HepG2 (cell line): ENCODE measurements around the gene MOV10L1. TPM values are rescaled to one million over a fixed set of nuclear protein-coding genes. Genes with fewer than 3 reads are reported as not detected.

ENCODE experiments used
- ATAC-seq: fragments of 200-7000 bp; cut with Tn5 transposase; 3 replicates; pipeline ENCODE4 v1.9.1; 2020; ENCODE audit warnings: mild to moderate bottlenecking, moderate library complexity
- BruUV-seq: library from RNA; stranded (reverse); fragments of 400-500 nt; replicated peaks from 2 replicates; lab custom pipeline; 2021; lab: Mats Ljungman, UMichigan
- CTCF ChIA-PET: fragments of 300-600 bp; formaldehyde crosslinking; extraction: SDS; loops from one replicate; lab custom pipeline; 2021; ENCODE audit warnings: low total read pairs, inconsistent platforms, low intra/inter-chr PET ratio; lab: Yijun Ruan, JAX
- POLR2A ChIA-PET: fragments of 350-600 bp; sonication (Branson Sonifier 250); formaldehyde crosslinking; loops from one replicate; lab custom pipeline; 2020; ENCODE audit warnings: antibody characterized with exemption, inconsistent platforms; lab: Yijun Ruan, JAX
- DNase-seq: peaks from one replicate; pipeline ENCODE4 v3.0.0-alpha.2; 2015; ENCODE audit warnings: low spot score
- FAIRE-seq: peaks from 3 replicates; lab custom pipeline; 2011; peaks lifted over from hg19 to GRCh38; lab: Jason Lieb, UNC
- H2AFZ ChIP-seq: one replicate; pipeline ENCODE4 v1.6.1; 2011; ENCODE audit warnings: low read length, inconsistent platforms
- H3K27ac ChIP-seq: fragments of 300-600 bp; 3 replicates; pipeline ENCODE4 v1.8.0; 2011; ENCODE audit warnings: mixed run types, mild to moderate bottlenecking, mixed read lengths, low read length, inconsistent platforms; ENCODE audit not compliant: insufficient read depth; ENCODE audit errors: extremely low read length
- H3K27me3 ChIP-seq, 2 experiments: fragments of 200-600 bp in 1 of 2; 2 replicates in 1 of 2; 3 replicates in 1 of 2; pipeline versions ENCODE4 v1.6.0 to v1.8.0; 2011; ENCODE audit warnings: low read length in 2 of 2, mild to moderate bottlenecking in 2 of 2, moderate library complexity in 2 of 2, inconsistent platforms in 1 of 2; ENCODE audit not compliant: insufficient read depth in 2 of 2, control insufficient read depth in 1 of 2
- H3K36me3 ChIP-seq, 2 experiments: fragments of 200-600 bp in 1 of 2; replicated peaks in 1 of 2; 2 replicates in 1 of 2; 3 replicates in 1 of 2; pipeline versions ENCODE4 v1.5.1 to v1.8.0; 2011; ENCODE audit warnings: low read length in 2 of 2, inconsistent platforms in 1 of 2; ENCODE audit not compliant: insufficient read depth in 2 of 2, control insufficient read depth in 1 of 2
- H3K4me1 ChIP-seq: 2 replicates; pipeline ENCODE4 v1.5.1; 2012; ENCODE audit warnings: low read length, inconsistent platforms; ENCODE audit not compliant: insufficient read depth
- H3K4me2 ChIP-seq: 2 replicates; pipeline ENCODE4 v1.6.0; 2011; ENCODE audit warnings: low read depth, low read length, inconsistent platforms
- H3K4me3 ChIP-seq, 3 experiments: fragments of 200-600 bp in 1 of 3; sonication (generic), shearing (Covaris generic) in 1 of 3; replicated peaks in 1 of 3; 2 replicates each; pipeline ENCODE4 v1.5.1; 2011 to 2016; ENCODE audit warnings: low read length in 3 of 3, inconsistent platforms in 2 of 3, low read depth in 2 of 3, mild to moderate bottlenecking in 2 of 3, control low read depth in 1 of 3, mixed read lengths in 1 of 3; ENCODE audit not compliant: insufficient read depth in 1 of 3
- H3K79me2 ChIP-seq: one replicate; pipeline ENCODE4 v1.6.1; 2011; ENCODE audit warnings: low read length, inconsistent platforms; ENCODE audit not compliant: insufficient read depth
- H3K9ac ChIP-seq: 2 replicates; pipeline ENCODE4 v1.6.0; 2011; ENCODE audit warnings: mild to moderate bottlenecking, low read depth, low read length, inconsistent platforms; ENCODE audit not compliant: insufficient read depth
- H3K9me3 ChIP-seq: 2 replicates; pipeline ENCODE4 v1.5.1; 2012; ENCODE audit warnings: mild to moderate bottlenecking, low read length
- H4K20me1 ChIP-seq: 2 replicates; pipeline ENCODE4 v1.6.0; 2011; ENCODE audit warnings: inconsistent platforms, mild to moderate bottlenecking, low read length, moderate library complexity; ENCODE audit not compliant: insufficient read depth
- ARNT2 ChIP-seq: sonication (generic); formaldehyde crosslinking; IDR thresholded peaks from 2 replicates; pipeline ENCODE4 v1.8.0; 2022; ENCODE audit warnings: mild to moderate bottlenecking, low read depth, missing genetic modification reagents, moderate library complexity
- HDAC2 ChIP-seq: sonication (generic); formaldehyde crosslinking; IDR thresholded peaks from 2 replicates; pipeline ENCODE4 v1.4.0; 2020; ENCODE audit warnings: missing genetic modification reagents
- ISX ChIP-seq: sonication (generic); formaldehyde crosslinking; conservative IDR thresholded peaks from 2 replicates; pipeline ENCODE4 v1.5.0; 2020; ENCODE audit warnings: missing genetic modification reagents
- POLR2A ChIP-seq, 2 experiments: IDR thresholded peaks; 2 replicates each; pipeline ENCODE4 v1.6.1; 2011; ENCODE audit warnings: low read depth in 2 of 2, low read length in 2 of 2, mild to moderate bottlenecking in 1 of 2, moderate library complexity in 1 of 2; ENCODE audit not compliant: insufficient read depth in 1 of 2
- PRDM15 ChIP-seq: sonication (generic); formaldehyde crosslinking; IDR thresholded peaks from 2 replicates; pipeline ENCODE4 v1.4.0; 2020; ENCODE audit warnings: missing genetic modification reagents
- RELA ChIP-seq: sonication (generic); formaldehyde crosslinking; IDR thresholded peaks from 2 replicates; pipeline ENCODE4 v1.4.0; 2020; ENCODE audit warnings: missing genetic modification reagents
- ZBTB8A ChIP-seq: sonication (generic); formaldehyde crosslinking; IDR thresholded peaks from 2 replicates; pipeline ENCODE4 v1.4.0; 2020; ENCODE audit warnings: mild to moderate bottlenecking, low read depth, missing genetic modification reagents, borderline replicate concordance
- ZNF263 ChIP-seq: sonication (generic); formaldehyde crosslinking; IDR thresholded peaks from 2 replicates; pipeline ENCODE4 v1.4.0; 2020; ENCODE audit warnings: missing genetic modification reagents
- ZNF512B ChIP-seq: sonication (generic); formaldehyde crosslinking; IDR thresholded peaks from 2 replicates; pipeline ENCODE4 v1.5.1; 2020; ENCODE audit warnings: missing genetic modification reagents, mild to moderate bottlenecking, borderline replicate concordance
- ZNF746 ChIP-seq: sonication (generic); formaldehyde crosslinking; IDR thresholded peaks from 2 replicates; pipeline ENCODE4 v1.8.0; 2022; ENCODE audit warnings: mild to moderate bottlenecking, missing genetic modification reagents
- WGBS: methylation state at CpG from one replicate; pipeline ENCODE4 v1.1.6; 2017; ENCODE audit warnings: low lambda C conversion rate; 5-methylcytosine and 5-hydroxymethylcytosine counted together
- in situ Hi-C: cut with HindIII; loops from 2 replicates; pipeline ENCODE4 v1.10.0; 2017; ENCODE audit warnings: low pct_unique_long_range_greater_than_20kb; ENCODE audit not compliant: extremely low pct_ligation_motif_present
- intact Hi-C: fragments of 100-400 bp; cut with micrococcal nuclease; formaldehyde crosslinking; loops from one replicate; pipeline ENCODE4 v1.10.0; 2022; ENCODE audit not compliant: unreplicated experiment
- polyA plus RNA-seq, 8 experiments: library from polyadenylated mRNA; depleted of rRNA in 3 of 8; stranded (reverse) in 7 of 8; unstranded in 1 of 8; fragments of >200 nt; fragmentation: Illumina TruSeq in 4 of 8; extraction: Trizol in 4 of 8; gene quantifications; 2 replicates each; pipeline versions ENCODE4 v1.2.1 to v1.2.3, GENCODE V29; 2011 to 2016; ENCODE audit warnings: low read depth in 4 of 8, missing spikeins in 1 of 8, mixed read lengths in 1 of 8; ENCODE audit not compliant: insufficient read depth in 1 of 8
- total RNA-seq, 5 experiments: library from RNA; depleted of rRNA; stranded (reverse); fragments of >200 nt; fragmentation: Illumina TruSeq; extraction: Trizol; gene quantifications; 2 replicates each; pipeline ENCODE4 v1.2.3, GENCODE V29; 2016; ENCODE audit warnings: low read depth in 1 of 5
- TF ChIP-seq, protein P1 (sequence below): sonication (generic); formaldehyde crosslinking; IDR thresholded peaks from 2 replicates; pipeline ENCODE4 v1.4.0; 2020; ENCODE audit warnings: mild to moderate bottlenecking, missing genetic modification reagents, borderline replicate concordance

The MOV10L1 gene
- total and polyA plus RNA-seq, 2 of the 13 experiments (the other 11 are each of a cell fraction or from before 2014, with no cell fraction given) = 0.11 to 0.12 TPM

GRCh38 chr22:50090412-50090714 is 557 bp downstream of the MOV10L1 start (continued):
- TF ChIP-seq ARNT2 (CRISPR knock-in tag) (no peak), ZNF263 (CRISPR knock-in tag) (no peak)
- TF ChIP-seq, all 625 proteins: peak for 0

GRCh38 chr22:50091092-50091768 is 1.4 kb downstream of the MOV10L1 start:
- POLR2A ChIA-PET = no interaction called here
- CTCF ChIA-PET = no interaction called here
- H3K9ac ChIP-seq = no peak overlapping the region
- intact Hi-C loops = no loop called here
- no peak overlapping the region for H3K27ac ChIP-seq
- H3K36me3 ChIP-seq = no peaks in the 10 kb centered on the region
- no peak overlapping the region for H3K4me3 ChIP-seq
- H2AFZ ChIP-seq = no peak overlapping the region
- H3K79me2 ChIP-seq = no peaks in the 10 kb centered on the region
- no peak overlapping the region for H3K4me2 ChIP-seq
- H4K20me1 ChIP-seq = no peaks in the 10 kb centered on the region
- peaks cover 2 to 14% of the 10 kb centered on the region in 2 experiments; a peak in 4 of 5 replicates for H3K27me3 ChIP-seq
- ATAC-seq = no peak
- no peak for DNase-seq
- no TSS peak for BruUV-seq
- FAIRE-seq = no peak
- no peaks in the 10 kb centered on the region for H3K4me1 ChIP-seq
- in situ Hi-C loops = no loop called here
- WGBS = 82% methylated on average over 13 of the region's 29 CpGs
- no peaks in the 10 kb centered on the region for H3K9me3 ChIP-seq
- TF ChIP-seq ZNF746 (CRISPR knock-in tag) (no peak), RELA (CRISPR knock-in tag) (no peak), POLR2A (IDR thresholded peaks at IDR 0.05; ENCODE audit: insufficient read depth in 1 of 2, low read depth in 2 of 2, low read length in 2 of 2) (no peak), PRDM15 (CRISPR knock-in tag) (no peak), ISX (no peak), ZBTB8A (CRISPR knock-in tag) (no peak), ZNF512B (CRISPR knock-in tag) (no peak), HDAC2 (CRISPR knock-in tag) (no peak)
- TF ChIP-seq, protein P1, sequence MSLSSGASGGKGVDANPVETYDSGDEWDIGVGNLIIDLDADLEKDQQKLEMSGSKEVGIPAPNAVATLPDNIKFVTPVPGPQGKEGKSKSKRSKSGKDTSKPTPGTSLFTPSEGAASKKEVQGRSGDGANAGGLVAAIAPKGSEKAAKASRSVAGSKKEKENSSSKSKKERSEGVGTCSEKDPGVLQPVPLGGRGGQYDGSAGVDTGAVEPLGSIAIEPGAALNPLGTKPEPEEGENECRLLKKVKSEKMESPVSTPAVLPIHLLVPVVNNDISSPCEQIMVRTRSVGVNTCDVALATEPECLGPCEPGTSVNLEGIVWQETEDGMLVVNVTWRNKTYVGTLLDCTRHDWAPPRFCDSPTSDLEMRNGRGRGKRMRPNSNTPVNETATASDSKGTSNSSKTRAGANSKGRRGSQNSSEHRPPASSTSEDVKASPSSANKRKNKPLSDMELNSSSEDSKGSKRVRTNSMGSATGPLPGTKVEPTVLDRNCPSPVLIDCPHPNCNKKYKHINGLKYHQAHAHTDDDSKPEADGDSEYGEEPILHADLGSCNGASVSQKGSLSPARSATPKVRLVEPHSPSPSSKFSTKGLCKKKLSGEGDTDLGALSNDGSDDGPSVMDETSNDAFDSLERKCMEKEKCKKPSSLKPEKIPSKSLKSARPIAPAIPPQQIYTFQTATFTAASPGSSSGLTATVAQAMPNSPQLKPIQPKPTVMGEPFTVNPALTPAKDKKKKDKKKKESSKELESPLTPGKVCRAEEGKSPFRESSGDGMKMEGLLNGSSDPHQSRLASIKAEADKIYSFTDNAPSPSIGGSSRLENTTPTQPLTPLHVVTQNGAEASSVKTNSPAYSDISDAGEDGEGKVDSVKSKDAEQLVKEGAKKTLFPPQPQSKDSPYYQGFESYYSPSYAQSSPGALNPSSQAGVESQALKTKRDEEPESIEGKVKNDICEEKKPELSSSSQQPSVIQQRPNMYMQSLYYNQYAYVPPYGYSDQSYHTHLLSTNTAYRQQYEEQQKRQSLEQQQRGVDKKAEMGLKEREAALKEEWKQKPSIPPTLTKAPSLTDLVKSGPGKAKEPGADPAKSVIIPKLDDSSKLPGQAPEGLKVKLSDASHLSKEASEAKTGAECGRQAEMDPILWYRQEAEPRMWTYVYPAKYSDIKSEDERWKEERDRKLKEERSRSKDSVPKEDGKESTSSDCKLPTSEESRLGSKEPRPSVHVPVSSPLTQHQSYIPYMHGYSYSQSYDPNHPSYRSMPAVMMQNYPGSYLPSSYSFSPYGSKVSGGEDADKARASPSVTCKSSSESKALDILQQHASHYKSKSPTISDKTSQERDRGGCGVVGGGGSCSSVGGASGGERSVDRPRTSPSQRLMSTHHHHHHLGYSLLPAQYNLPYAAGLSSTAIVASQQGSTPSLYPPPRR (CRISPR knock-in tag) = no peak
